Stimulated activated CD4-positive, alpha-beta T cell treated with anti-CD3 and anti-CD28 coated beads, Interleukin-2, amount 100 ng/mL, for 4 hours (primary cell): ENCODE measurements around the gene GAB2.
A peak's percentile ranks its signal among the peaks of the same experiment; 100 is the strongest.

Source experiments
- DNase-seq: peaks from one replicate; pipeline ENCODE4 v3.0.0-alpha.2; 2020; ENCODE audit warnings: low read depth

GAB2 gene

GRCh38 chr11:78427615-78428265, 10.1 kb upstream of the GAB2 start:
- DNase-seq: no peak

- no peak for DNase-seq
These were observed 9.2 kb upstream of the GAB2 start for GRCh38 chr11:78426845-78427244.

DNA sequence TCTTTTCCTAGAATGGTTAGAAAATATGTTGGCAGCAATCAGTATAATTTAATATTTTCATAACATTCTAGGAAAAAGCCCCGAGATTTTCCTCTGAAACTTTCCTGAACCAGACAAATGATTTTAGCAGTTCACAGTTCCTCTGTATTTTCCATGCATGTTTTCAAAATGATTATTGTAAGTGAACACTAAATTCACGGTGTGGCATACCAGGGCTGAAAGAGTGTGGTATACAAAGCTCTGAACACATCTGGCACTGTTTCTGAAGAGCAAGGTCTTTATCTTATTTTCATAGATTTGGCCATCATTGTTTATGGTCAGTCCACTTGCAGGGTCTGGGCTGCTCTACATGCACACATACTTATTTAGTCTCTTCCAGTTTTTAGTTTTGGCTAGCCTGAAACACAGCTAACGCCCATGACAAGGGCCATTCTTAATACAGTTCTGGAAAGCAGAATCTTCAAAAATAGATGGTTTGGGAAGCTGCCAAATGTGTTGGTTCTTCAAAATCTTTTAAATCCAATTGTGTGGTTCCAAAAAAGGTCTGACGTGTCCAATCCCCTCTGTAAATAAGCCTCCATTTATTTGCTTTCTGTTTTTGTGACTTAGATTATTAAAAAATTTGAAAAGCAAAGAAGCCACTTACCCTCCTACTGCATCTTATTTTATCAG, 7.9 kb upstream of the GAB2 start:
- no peak for DNase-seq

- DNase-seq: no peak
These were observed 7.0 kb upstream of the GAB2 start for GRCh38 chr11:78424334-78425270.

DNA sequence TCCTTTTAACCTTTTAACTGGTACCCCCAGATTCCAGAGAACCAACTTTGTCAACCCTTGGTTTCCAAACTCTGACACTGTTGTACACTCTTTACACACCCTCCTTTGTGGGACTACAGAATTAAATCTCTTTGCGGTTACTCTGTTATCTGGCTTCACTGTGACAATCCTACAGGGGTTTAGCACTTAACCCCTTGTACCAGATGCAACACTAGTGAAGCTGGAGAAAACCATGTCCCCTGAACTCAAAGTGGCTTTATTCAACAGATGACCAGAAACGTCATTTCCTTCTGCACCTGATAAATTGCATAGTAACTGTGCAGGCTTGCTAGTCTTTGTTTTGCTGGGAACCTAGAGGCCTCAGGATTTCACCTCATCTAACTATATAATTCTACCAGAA, 5.6 kb upstream of the GAB2 start:
- DNase-seq: no peak

DNA sequence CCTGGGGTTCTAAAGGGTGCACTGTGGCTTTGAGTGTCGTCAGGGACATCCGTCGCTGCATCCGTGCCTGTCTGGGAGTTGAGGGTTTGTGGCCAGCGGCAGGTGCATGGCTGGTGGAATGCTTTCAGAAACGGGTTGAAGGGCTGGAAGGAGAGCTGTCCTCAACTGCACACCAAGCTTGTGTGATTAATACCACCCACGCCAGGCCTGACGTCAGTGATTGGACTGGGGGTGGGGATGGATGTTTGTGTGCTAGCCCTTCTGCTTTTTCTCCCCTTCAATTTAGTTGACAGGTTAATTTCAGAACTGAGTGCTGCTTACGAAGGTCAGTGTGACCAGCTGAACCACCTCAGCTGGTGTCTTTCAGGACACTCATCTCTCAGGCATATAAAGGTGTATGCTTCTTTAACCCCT, 3.2 kb upstream of the GAB2 start:
- DNase-seq: peak; percentile 39

DNA sequence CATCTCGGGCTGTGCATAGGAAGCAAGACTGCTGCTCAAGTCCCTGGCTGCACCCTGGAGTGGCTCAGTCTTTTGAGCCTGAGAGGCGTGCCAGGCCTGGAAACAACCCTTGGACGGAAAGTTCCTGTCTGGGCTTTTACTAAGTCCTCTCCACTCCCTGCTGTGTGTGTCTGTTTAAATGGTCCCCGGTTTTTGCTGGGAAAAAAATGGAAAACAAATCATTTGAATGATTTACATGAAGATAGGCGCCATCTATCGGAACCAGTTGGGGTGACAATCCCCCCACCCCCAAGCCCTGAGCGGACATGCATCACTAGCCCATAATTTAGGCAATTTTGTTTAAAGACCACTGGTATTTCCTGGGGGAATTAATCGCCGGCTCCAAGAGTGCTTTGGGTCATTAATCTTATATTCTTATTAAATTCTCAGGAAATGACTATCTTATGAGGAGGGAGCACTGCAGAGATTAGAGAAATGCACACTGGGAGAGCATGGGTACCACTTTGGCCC, 2.7 kb upstream of the GAB2 start:
- DNase-seq: no peak

DNA sequence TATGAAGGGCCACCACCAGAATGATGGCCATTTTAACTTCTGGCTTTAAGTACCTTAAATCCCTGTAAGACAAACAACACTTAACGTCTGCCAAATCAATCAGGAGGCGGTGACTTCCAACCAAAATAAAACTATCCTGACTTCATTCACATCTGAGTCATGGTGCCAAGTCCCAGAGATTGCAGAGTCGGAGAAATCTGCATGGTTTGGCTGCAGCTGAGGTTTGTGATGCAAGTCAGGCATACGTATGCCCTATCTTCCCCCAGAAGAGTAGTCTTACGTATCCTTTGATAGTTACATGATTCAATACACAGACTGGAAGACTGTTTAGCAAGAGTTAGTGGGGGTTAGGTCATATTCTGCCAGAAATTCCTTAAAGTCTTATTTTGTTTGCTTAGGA, 1.7 kb upstream of the GAB2 start:
- no peak for DNase-seq

DNA sequence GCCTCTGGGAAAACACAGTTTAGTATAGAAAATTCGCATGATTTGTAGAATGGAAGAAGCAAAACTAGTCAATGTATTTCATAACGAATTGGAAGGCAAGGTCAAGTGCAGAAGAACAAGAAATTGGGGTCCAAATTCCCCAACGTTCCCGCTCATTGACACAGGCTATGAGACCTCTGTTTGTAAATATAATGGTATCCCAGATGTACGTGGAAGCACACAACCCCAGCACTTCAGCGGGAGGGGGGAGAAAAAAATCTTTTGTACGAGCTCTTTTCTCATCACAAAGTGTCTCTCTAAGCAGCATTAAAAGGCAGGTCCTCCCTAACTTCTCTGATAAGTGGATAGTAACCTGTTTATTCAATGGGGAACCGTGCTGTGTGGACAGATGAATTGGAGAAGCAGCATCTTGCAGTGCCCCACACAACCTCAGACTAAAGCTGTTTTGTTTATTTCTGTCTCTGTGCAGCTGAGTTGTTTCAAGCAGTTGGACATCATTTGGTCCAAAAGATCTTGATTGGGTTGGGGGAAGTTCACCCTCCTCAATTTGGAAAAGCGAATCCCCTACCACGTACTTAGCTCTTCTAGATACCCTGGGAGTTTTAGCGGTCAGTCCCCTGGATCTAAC, 1.1 kb upstream of the GAB2 start:
- DNase-seq: no peak

DNA sequence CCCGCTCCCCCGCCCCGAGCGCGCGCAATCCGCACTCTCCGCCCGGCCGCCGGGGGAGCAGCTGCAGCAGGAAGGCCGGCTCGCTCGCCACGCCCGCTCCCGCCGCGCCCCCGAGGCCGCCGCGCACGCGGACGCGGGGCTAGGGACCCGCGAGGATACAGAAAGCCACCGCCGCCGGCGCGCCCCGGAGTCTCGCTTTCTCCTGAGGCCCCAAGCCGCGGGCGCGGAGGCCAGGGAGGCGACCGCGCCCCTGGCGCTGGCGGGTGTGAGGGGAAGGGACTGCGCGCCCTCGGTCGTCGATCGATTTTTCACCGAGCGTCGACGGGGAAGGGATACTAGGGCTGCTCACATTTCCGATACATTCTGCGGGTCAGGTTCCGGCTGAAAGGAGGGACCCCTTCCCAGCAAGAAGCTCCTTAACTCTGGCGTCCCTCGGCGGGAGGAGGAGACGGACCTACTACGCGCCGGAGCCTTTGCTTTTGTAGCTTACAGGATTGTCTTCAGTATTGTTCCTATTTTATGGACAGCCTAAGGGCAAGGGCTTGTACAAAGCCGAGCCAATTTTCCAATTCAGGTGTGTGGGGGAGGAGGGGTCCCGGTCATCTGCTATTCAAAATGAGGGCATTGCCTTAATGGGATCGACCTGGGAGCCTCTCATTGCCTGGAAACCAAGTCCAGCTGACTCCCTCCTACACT, 416 bp upstream of the GAB2 start:
- DNase-seq: peak; percentile 59

DNA sequence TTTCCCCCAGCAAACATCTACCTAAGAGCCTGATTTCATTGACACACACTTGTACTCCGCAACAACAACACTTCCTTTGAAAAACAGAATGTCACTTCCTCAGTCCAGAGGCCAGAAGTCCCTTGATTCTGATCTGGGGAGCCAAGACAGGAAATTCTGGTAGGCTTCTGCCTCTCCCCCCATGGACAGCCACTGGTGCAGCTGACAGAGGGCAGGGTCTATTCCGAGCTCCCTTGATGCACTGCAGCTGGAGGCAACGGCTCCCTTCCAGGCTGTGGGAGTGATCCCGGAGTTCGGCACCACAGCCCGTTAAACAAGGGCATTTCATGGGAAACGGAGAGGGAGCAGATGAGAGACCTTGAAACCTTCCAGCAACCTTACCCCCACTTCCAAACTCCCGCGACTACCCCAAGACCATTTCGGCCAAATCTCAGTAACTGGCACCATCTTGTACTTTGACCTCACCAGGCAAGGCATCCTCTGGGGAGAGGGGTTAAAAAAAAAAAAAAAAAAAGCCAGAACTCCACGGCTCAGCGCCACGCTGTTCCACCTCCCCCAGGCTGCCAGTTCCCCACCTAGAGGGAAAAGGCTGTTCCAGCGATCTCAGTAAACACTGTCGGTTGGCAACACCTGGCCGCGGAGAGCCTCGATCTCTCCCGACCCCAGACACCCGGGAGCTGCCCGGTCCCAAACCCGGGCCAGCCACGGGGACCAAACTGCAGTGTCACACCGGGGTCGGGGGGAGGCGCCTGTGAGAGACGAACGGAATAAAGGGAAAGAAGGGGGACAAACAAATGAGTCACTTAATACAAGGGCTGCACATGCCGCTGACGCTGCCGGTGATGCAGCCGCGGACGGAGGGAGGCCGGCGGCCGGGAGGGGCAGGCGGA, 1.1 kb downstream of the GAB2 start:
- DNase-seq: peak; percentile 71

- no peak for DNase-seq
These were observed 2.3 kb downstream of the GAB2 start for GRCh38 chr11:78415338-78415737.

DNA sequence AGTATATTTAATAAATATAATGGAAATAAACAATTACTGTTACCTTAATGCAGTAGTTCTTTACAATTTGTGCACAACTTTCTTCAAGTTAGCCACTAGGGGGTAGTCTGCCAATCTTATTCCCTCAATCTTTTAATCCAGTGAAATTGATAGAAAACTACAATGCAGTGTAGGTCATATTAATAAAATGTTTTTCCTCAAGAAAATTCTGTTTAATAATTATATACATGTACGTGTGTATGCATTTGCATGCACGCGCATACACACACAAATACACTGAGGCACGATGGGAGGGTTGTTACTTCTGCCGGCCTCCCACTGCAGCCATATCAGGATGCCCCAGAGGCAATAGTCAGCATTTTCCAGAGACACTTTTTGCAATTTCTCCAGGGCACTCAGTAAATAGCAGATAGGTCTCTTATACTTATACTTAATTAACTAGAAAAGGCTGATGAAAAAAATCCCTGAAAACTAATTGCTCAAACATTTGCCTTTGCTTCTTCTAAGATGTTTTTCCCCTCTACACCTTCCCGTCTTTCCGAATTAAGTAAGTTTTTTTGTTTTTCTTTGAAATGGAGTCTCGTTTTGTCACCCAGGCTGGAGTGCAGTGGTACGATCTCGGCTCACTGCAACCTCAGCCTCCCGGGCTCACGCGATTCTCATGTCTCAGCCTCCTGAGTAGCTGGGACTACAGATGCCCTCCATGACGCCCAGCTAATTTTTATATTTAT, 3.1 kb downstream of the GAB2 start:
- DNase-seq: no peak

- no peak for DNase-seq
These were observed 9.0 kb downstream of the GAB2 start for GRCh38 chr11:78408619-78409018.

DNA sequence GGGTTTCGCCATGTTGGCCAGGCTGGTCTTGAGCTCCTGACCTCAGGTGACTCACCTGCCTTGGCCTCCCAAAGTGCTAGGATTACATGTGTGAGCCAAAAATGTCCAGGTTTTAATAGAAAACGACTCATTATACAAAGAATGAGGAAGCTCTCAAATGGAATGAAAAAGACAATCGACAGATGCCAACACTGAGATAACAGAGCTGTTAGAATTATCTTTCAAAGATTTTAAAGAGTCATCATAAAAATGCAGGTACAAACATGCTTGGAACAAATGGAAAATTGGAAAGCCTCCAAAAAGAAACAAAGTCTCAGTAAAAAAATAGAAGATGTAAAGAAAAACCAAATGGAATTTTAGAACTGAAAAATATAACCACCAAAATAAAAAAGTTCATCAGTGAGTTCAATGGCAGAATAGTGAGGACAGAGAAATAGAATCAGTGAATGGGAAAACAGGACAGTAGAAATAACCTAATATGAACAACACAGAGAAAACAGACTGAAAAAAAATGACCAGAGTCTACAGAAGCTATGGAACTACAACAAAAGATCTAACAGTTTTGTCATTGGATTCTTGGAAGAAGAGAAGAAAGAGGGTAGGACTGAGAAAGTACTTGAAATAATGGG, 10.9 kb downstream of the GAB2 start:
- DNase-seq: no peak

DNA sequence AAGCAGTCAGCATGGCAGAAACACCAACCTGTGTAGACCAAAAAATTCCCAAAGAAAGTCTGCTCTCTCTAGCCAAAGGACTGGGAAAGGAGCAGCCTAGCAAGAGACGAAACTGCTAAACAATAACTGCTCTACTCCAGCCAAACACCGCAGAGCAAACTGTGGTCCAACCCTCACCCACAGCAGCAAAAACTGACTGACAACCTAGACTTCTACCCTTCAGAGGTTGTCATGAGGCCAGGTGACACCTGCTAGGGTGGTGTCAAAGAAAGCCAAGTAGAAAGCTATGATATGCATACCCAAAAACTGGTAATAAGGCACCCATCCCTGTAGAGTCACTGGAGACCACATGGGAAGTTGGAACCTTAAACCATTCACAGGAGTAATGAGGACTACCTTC, 11.8 kb downstream of the GAB2 start:
- no peak for DNase-seq

- no peak for DNase-seq
These were observed 13.8 kb downstream of the GAB2 start for GRCh38 chr11:78403781-78404180.

- DNase-seq: no peak
These were observed 14.8 kb downstream of the GAB2 start for GRCh38 chr11:78402847-78403246.

DNA sequence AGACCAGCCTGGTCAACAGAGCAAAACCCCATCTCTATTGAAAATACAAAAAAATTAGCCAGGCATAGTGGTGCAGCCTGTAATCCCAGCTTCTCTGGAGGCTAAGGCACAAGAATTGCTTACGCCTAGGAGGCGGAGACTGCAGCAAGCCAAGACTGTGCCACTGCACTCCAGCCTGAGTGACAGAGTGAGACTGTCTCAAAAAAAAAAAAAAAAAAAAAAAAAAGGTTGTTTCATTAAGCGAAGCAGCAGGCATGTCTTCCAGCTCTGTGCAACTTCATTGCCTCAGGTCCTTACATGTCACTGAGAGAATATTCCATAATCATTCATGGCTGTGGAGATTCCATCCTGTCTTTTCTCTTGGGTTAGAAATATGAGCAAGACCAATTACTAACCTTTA, 16.9 kb downstream of the GAB2 start:
- no peak for DNase-seq
